RWPE1 (cell line): Measurements from ENCODE around the gene CHAF1B.
"Not testable (repeated sequence)": the region's sequence is repeated elsewhere in the genome, so short reads cannot be mapped to it uniquely, and the experiment has no call there.

Source experiments
- CTCF ChIA-PET: fragments of 350-600 bp; sonication (Branson Sonifier 250); formaldehyde crosslinking; extraction: SDS; loops from one replicate; lab custom pipeline; 2021; lab: Yijun Ruan, JAX
- POLR2A ChIA-PET: fragments of 400-600 bp; formaldehyde crosslinking; extraction: SDS; loops from one replicate; lab custom pipeline; 2020; ENCODE audit warnings: antibody characterized with exemption; ENCODE audit not compliant: low non-redundant PET; lab: Yijun Ruan, JAX
- DNase-seq: peaks from one replicate; pipeline ENCODE4 v3.0.0; 2012; ENCODE audit warnings: low spot score
- H3K27ac ChIP-seq: fragments of 450-650 bp; 2 replicates; pipeline ENCODE4 v1.5.1; 2017
- CTCF ChIP-seq: fragments of 450-650 bp; conservative IDR thresholded peaks from 2 replicates; pipeline ENCODE4 v1.5.1; 2017; ENCODE audit warnings: low read depth, mild to moderate bottlenecking

CHAF1B gene

GRCh38 chr21:36369064-36369685 lies 16.0 kb upstream of the CHAF1B start:
- no peak for DNase-seq
- TF ChIP-seq CTCF: no peak
- H3K27ac ChIP-seq: no peak overlapping the region
- POLR2A ChIA-PET: no interaction called here
- CTCF ChIA-PET: no interaction called here

GRCh38 chr21:36375994-36376393 lies 9.2 kb upstream of the CHAF1B start:
- DNase-seq: no peak
- ChIA-PET CTCF (no interaction called here), POLR2A (no interaction called here)
- H3K27ac ChIP-seq: no peak overlapping the region
- no peak for TF ChIP-seq CTCF

- POLR2A ChIA-PET: no interaction called here
- CTCF ChIA-PET: no interaction called here
- no peak overlapping the region for H3K27ac ChIP-seq
- no peak for DNase-seq
- no peak for TF ChIP-seq CTCF
Measured at GRCh38 chr21:36377391-36377842, 7.8 kb upstream of the CHAF1B start.

GRCh38 chr21:36379251-36379650 lies 5.9 kb upstream of the CHAF1B start:
- ChIA-PET POLR2A (no interaction called here), CTCF (interaction anchor here (0.6 to 0.9 kb wide), 2 partner anchors 45 to 237 kb away, joined by 4 to 5 read pairs; no protein-coding TSS in a partner anchor)
- TF ChIP-seq CTCF: no peak

GRCh38 chr21:36381841-36382589 lies 3.2 kb upstream of the CHAF1B start:
- POLR2A ChIA-PET: no interaction called here
- no peak for TF ChIP-seq CTCF
- DNase-seq: peak; percentile 20
- no peak overlapping the region; the same call in 1 of the 2 replicates for H3K27ac ChIP-seq
- CTCF ChIA-PET: interaction anchor here (0.5 kb wide), 1 partner anchor 38 kb away, joined by 4 read pairs; no protein-coding TSS in a partner anchor

More at GRCh38 chr21:36379251-36379650, 5.9 kb upstream of the CHAF1B start:
- peak overlapping the region; percentile 29; the same call in 1 of the 2 replicates for H3K27ac ChIP-seq
- DNase-seq: no peak

- POLR2A ChIA-PET, DNase-seq, CTCF ChIA-PET: not testable (repeated sequence)
- H3K27ac ChIP-seq: peak overlapping the region; percentile 20; the same call in 1 of the 2 replicates
Measured at GRCh38 chr21:36382722-36383121, 2.5 kb upstream of the CHAF1B start.
